Right lung (tissue), 10 donors: Measurements from ENCODE around the gene FBXO21. TPM values are rescaled to one million over a fixed set of nuclear protein-coding genes. Genes with fewer than 3 reads are reported as not detected.
"Not testable (repeated sequence)": the region's sequence is repeated elsewhere in the genome, so short reads cannot be mapped to it uniquely, and the experiment has no call there.

Experiments
- DNase-seq, 2 donors: peaks; one replicate each; pipeline ENCODE4 v3.0.0-alpha.2; 2013
- long read RNA-seq, 8 donors: transcript quantifications; one replicate each; lab custom pipeline, GENCODE V29; 2026
- polyA plus RNA-seq, 5 donors: library from polyadenylated mRNA; unstranded; fragments of 120-200 nt; gene quantifications; one replicate each; pipeline versions ENCODE4 v1.2.1 to v1.2.3, GENCODE V29; 2013; ENCODE audit warnings: inconsistent platforms in 1 of 5, low replicate concordance in 1 of 5; ENCODE audit not compliant: insufficient read length in 5 of 5, insufficient read depth in 1 of 5

Gene FBXO21
- polyA plus RNA-seq = 10 to 100 TPM; 42.8 to 55.7 (median 49.6) TPM
- long read RNA-seq, donor 1, full-length matches to known transcripts = 16 of 16 reads
- long read RNA-seq, donor 1, partial matches to known transcripts = 0 of 16 reads
- long read RNA-seq, donor 1, other reads (novel, unspliced or antisense) = 0 of 16 reads
- long read RNA-seq, donor 2, full-length matches to known transcripts = 10 of 10 reads
- long read RNA-seq, donor 2, partial matches to known transcripts = 0 of 10 reads
- long read RNA-seq, donor 2, other reads (novel, unspliced or antisense) = 0 of 10 reads
- long read RNA-seq, donor 3, full-length matches to known transcripts = 11 of 11 reads
- long read RNA-seq, donor 3, partial matches to known transcripts = 0 of 11 reads
- long read RNA-seq, donor 3, other reads (novel, unspliced or antisense) = 0 of 11 reads
- long read RNA-seq, donor 4, full-length matches to known transcripts = 6 of 6 reads
- long read RNA-seq, donor 4, partial matches to known transcripts = 0 of 6 reads
- long read RNA-seq, donor 4, other reads (novel, unspliced or antisense) = 0 of 6 reads
- long read RNA-seq, donor 5, full-length matches to known transcripts = 9 of 25 reads
- long read RNA-seq, donor 5, partial matches to known transcripts = 16 of 25 reads
- long read RNA-seq, donor 5, other reads (novel, unspliced or antisense) = 0 of 25 reads
- long read RNA-seq, donor 6, full-length matches to known transcripts = 11 of 18 reads
- long read RNA-seq, donor 6, partial matches to known transcripts = 7 of 18 reads
- long read RNA-seq, donor 6, other reads (novel, unspliced or antisense) = 0 of 18 reads
- long read RNA-seq, donor 7, full-length matches to known transcripts = 6 of 6 reads
- long read RNA-seq, donor 7, partial matches to known transcripts = 0 of 6 reads
- long read RNA-seq, donor 7, other reads (novel, unspliced or antisense) = 0 of 6 reads
- long read RNA-seq, donor 8, full-length matches to known transcripts = 9 of 9 reads
- long read RNA-seq, donor 8, partial matches to known transcripts = 0 of 9 reads
- long read RNA-seq, donor 8, other reads (novel, unspliced or antisense) = 0 of 9 reads

- peak; percentile 88 to 89 for DNase-seq
Observed at GRCh38 chr12:117190210-117190781, at the start of gene FBXO21. FBXO21 (minus strand) TSS chr12:117190470; CDS start chr12:117190456, 14 bp downstream.

GRCh38 chr12:117236456-117237001 is 46.3 kb upstream of the FBXO21 start:
- peak; percentile 18 to 40 for DNase-seq

GRCh38 chr12:117235261-117235660 is 45.0 kb upstream of the FBXO21 start:
- DNase-seq = no peak

GRCh38 chr12:117234441-117234840 is 44.2 kb upstream of the FBXO21 start:
- no peak for DNase-seq

GRCh38 chr12:117231750-117232149 is 41.5 kb upstream of the FBXO21 start:
- no peak for DNase-seq

- no peak for DNase-seq
Observed at GRCh38 chr12:117228239-117228638, 38.0 kb upstream of the FBXO21 start.

GRCh38 chr12:117227000-117227653 is 36.9 kb upstream of the FBXO21 start:
- DNase-seq = no peak

GRCh38 chr12:117226505-117226904 is 36.2 kb upstream of the FBXO21 start:
- no peak for DNase-seq

- no peak for DNase-seq
Observed at GRCh38 chr12:117225179-117225578, 34.9 kb upstream of the FBXO21 start.

GRCh38 chr12:117220947-117221346 is 30.7 kb upstream of the FBXO21 start:
- DNase-seq = not testable (repeated sequence)

GRCh38 chr12:117218149-117218548 is 27.9 kb upstream of the FBXO21 start:
- DNase-seq = no peak

GRCh38 chr12:117216686-117217085 is 26.4 kb upstream of the FBXO21 start:
- DNase-seq = no peak

GRCh38 chr12:117214797-117215196 is 24.5 kb upstream of the FBXO21 start:
- no peak for DNase-seq

- DNase-seq = no peak
Observed at GRCh38 chr12:117213295-117213808, 23.1 kb upstream of the FBXO21 start.

GRCh38 chr12:117212563-117213190 is 22.4 kb upstream of the FBXO21 start:
- DNase-seq = peak; percentile 66 to 79

- DNase-seq = no peak
Observed at GRCh38 chr12:117210266-117210918, 20.1 kb upstream of the FBXO21 start.

GRCh38 chr12:117209626-117210025 is 19.4 kb upstream of the FBXO21 start:
- DNase-seq = no peak

GRCh38 chr12:117208811-117209455 is 18.7 kb upstream of the FBXO21 start:
- DNase-seq = no peak

GRCh38 chr12:117208206-117208605 is 17.9 kb upstream of the FBXO21 start:
- DNase-seq = no peak
